Spleen (tissue), 11 donors: ENCODE results near the gene ATP6V1C2. TPM values are rescaled to one million over a fixed set of nuclear protein-coding genes. Genes with fewer than 3 reads are reported as not detected.

Experiments
- DNase-seq: peaks from one replicate; pipeline ENCODE4 v3.0.0-alpha.2; 2020
- H3K27ac ChIP-seq, 8 donors: fragments of 200-600 bp; sonication (generic) in 7 of 8; 1 replicate in 4 of 8; 2 replicates in 4 of 8; pipeline versions ENCODE4 v1.5.0 to v1.8.0; 2016 to 2021; ENCODE audit warnings: inconsistent platforms in 4 of 8, mild to moderate bottlenecking in 4 of 8, moderate library complexity in 1 of 8
- H3K27me3 ChIP-seq, 7 donors: fragments of 200-600 bp; sonication (generic) in 6 of 7; replicated peaks in 1 of 7; 1 replicate in 4 of 7; 2 replicates in 3 of 7; pipeline versions ENCODE4 v1.5.0 to v1.8.0; 2016 to 2021; ENCODE audit warnings: inconsistent platforms in 3 of 7, mild to moderate bottlenecking in 1 of 7
- H3K36me3 ChIP-seq, 6 donors: fragments of 200-600 bp; sonication (generic) in 5 of 6; 1 replicate in 4 of 6; 2 replicates in 2 of 6; pipeline versions ENCODE4 v1.5.0 to v1.8.0; 2016 to 2021; ENCODE audit warnings: inconsistent platforms in 2 of 6
- H3K4me1 ChIP-seq, 6 donors: fragments of 200-600 bp; sonication (generic) in 5 of 6; 1 replicate in 3 of 6; 2 replicates in 3 of 6; pipeline versions ENCODE4 v1.5.0 to v1.8.0; 2016 to 2021; ENCODE audit warnings: inconsistent platforms in 3 of 6
- H3K4me3 ChIP-seq, 8 donors: fragments of 200-600 bp; sonication (generic) in 7 of 8; 1 replicate in 4 of 8; 2 replicates in 4 of 8; pipeline versions ENCODE4 v1.5.0 to v1.8.0; 2016 to 2021; ENCODE audit warnings: inconsistent platforms in 4 of 8, mild to moderate bottlenecking in 4 of 8, moderate library complexity in 2 of 8
- H3K9me3 ChIP-seq, 8 donors: fragments of 200-600 bp; sonication (generic) in 7 of 8; 1 replicate in 4 of 8; 2 replicates in 4 of 8; pipeline versions ENCODE4 v1.5.0 to v1.8.0; 2016 to 2021; ENCODE audit warnings: inconsistent platforms in 4 of 8
- CTCF ChIP-seq, 11 experiments: fragments of 200-600 bp in 7 of 11; fragments of 450-650 bp in 4 of 11; sonication (generic) in 4 of 11; IDR thresholded peaks in 8 of 11; conservative IDR thresholded peaks in 3 of 11; 1 replicate in 7 of 11; 2 replicates in 4 of 11; pipeline versions ENCODE4 v1.4.0 to v1.8.0; 2016 to 2021; ENCODE audit warnings: antibody characterized with exemption in 11 of 11, inconsistent platforms in 4 of 11, mild to moderate bottlenecking in 1 of 11
- POLR2A ChIP-seq, 3 donors: fragments of 450-650 bp; IDR thresholded peaks; one replicate each; pipeline ENCODE4 v1.5.1; 2017; ENCODE audit warnings: antibody characterized with exemption in 3 of 3, mild to moderate bottlenecking in 1 of 3
- POLR2AphosphoS5 ChIP-seq, 3 donors: sonication (generic); formaldehyde crosslinking; IDR thresholded peaks; one replicate each; pipeline ENCODE4 v1.5.1; 2017; ENCODE audit warnings: antibody characterized with exemption in 3 of 3
- WGBS, 5 donors: extraction: QIAGEN DNeasy Blood & Tissue Kit in 3 of 5; methylation state at CpG; one replicate each; pipeline versions ENCODE4 v1.1.5 to v1.1.7; 2013 to 2018; 5-methylcytosine and 5-hydroxymethylcytosine counted together
- intact Hi-C: fragments of 100-400 bp; cut with DNase I; formaldehyde crosslinking; loops from one replicate; pipeline ENCODE4 v1.15.0; 2023; ENCODE audit warnings: low total_unique reads
- polyA plus RNA-seq, 3 donors: library from polyadenylated mRNA; stranded (reverse); fragments of 200-250 nt; gene quantifications; one replicate each; pipeline ENCODE4 v1.2.1, GENCODE V29; 2013
- total RNA-seq, 7 donors: library from RNA; depleted of rRNA in 3 of 7; stranded (reverse); fragments of >200 nt in 3 of 7; fragmentation: NEBNext Ultra II Directional in 4 of 7; extraction: Animal tissue kit (Norgen Biotek cat#: 25700) in 4 of 7; gene quantifications; one replicate each; pipeline versions ENCODE4 v1.1.0 to v1.2.1, GENCODE V29; 2016 to 2021
- donor health status: healthy with polysubstance abuse.
- donor health status: DM: no; HTN: no; CAD: no; lungs with moderate emphysema.
- donor health status: DM: no; HTN: no; CAD: no.
- donor health status: Bipolar disorder and iron deficiency.
- donor health status: healthy.
- donor health status: DM: no; HTN: no; CAD: no.
- donor health status: DM: yes; HTN: yes; CAD: no.

The ATP6V1C2 gene
- total and polyA plus RNA-seq, 10 donors = 0.23 to 9.2 (median 0.54) TPM; not detected in 3

GRCh38 chr2:10720306-10720705 is 1.1 kb upstream of the ATP6V1C2 start:
- intact Hi-C loops = no loop called here
- no peak for TF ChIP-seq POLR2A (IDR thresholded peaks at IDR 0.05)
- TF ChIP-seq POLR2AphosphoS5 (IDR thresholded peaks at IDR 0.05) = no peak
- no peak for TF ChIP-seq CTCF (IDR thresholded peaks at IDR 0.05 in 8 of 11, conservative IDR thresholded peaks at IDR 0.05 in 3 of 11)
- no peak for DNase-seq
- H3K36me3 ChIP-seq = no peaks in the 10 kb centered on the region
- WGBS, 5 donors = 63 to 75% (median 67%) methylated on average over 7 of the region's 7 CpGs
- H3K27ac ChIP-seq = no peak overlapping the region
- H3K4me1 ChIP-seq = peaks cover 0 to 25% (median 19%) of the 10 kb centered on the region in 6 donors
- H3K4me3 ChIP-seq = no peak overlapping the region
- H3K27me3 ChIP-seq = peaks cover 0 to 66% (median 38%) of the 10 kb centered on the region in 7 donors
- H3K9me3 ChIP-seq = no peaks in the 10 kb centered on the region

- no peak for TF ChIP-seq POLR2A (IDR thresholded peaks at IDR 0.05)
- TF ChIP-seq POLR2AphosphoS5 (IDR thresholded peaks at IDR 0.05) = no peak
- WGBS, 5 donors = 3 to 12% (median 7%) methylated on average over 17 to 39 of the region's 39 CpGs
- DNase-seq = no peak
These were observed 459 bp upstream of the ATP6V1C2 start for GRCh38 chr2:10720947-10721395.

DNA sequence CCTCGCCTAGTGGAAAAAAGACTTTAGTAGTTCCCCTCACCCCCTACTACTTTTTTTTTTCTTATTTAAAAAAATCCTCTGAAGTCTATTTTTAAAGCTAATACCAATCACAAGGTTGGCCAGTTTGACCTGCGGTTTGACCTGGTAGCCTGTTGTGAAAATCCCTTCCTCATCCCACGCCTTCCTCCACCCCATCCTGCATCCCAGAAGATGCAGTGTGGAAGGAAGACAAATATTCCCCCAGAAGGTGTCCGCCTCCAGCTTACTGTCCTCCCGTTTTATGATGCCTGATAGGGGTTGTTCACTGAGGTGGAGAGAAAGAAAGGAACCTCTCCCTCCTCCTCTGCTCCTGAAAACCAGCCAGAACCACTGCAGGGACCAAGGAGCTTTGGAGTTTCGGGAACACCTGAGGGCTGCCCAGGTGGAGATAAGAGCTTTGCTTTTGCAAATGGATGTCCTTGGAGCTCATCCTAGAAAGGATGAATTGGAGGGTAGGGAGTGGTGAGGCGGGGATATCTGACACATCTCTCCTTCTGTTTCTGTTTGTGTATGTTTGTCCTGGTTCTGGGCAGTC is 909 bp downstream of the ATP6V1C2 start:
- no peak overlapping the region for H3K27ac ChIP-seq
- H3K9me3 ChIP-seq = no peaks in the 10 kb centered on the region
- TF ChIP-seq POLR2AphosphoS5 (IDR thresholded peaks at IDR 0.05) = no peak
- TF ChIP-seq POLR2A (IDR thresholded peaks at IDR 0.05) = no peak
- TF ChIP-seq CTCF (IDR thresholded peaks at IDR 0.05 in 8 of 11, conservative IDR thresholded peaks at IDR 0.05 in 3 of 11) = no peak
- WGBS, 5 donors = 24 to 29% (median 28%) methylated on average over 7 of the region's 7 CpGs
- DNase-seq = no peak
- H3K36me3 ChIP-seq = no peaks in the 10 kb centered on the region
- peaks cover 0 to 80% (median 38%) of the 10 kb centered on the region in 7 donors for H3K27me3 ChIP-seq
- peaks cover 0 to 25% (median 19%) of the 10 kb centered on the region in 6 donors for H3K4me1 ChIP-seq
- intact Hi-C loops = no loop called here
- peak overlapping the region in 7 of 8 donors; percentile 38 to 74 (median 46) for H3K4me3 ChIP-seq

More at GRCh38 chr2:10720947-10721395, 459 bp upstream of the ATP6V1C2 start:
- Histone ChIP-seq H3K4me1 (peaks cover 0 to 25% (median 19%) of the 10 kb centered on the region in 6 donors), H3K27ac (no peak overlapping the region), H3K9me3 (no peaks in the 10 kb centered on the region), H3K27me3 (peaks cover 0 to 72% (median 38%) of the 10 kb centered on the region in 7 donors), H3K4me3 (peak overlapping the region; percentile 14 to 74 (median 44)), H3K36me3 (no peaks in the 10 kb centered on the region)
- intact Hi-C loops = no loop called here

- Histone ChIP-seq H3K27ac (no peak overlapping the region), H3K27me3 (no peaks in the 10 kb centered on the region), H3K36me3 (no peaks in the 10 kb centered on the region), H3K4me3 (no peak overlapping the region), H3K9me3 (no peaks in the 10 kb centered on the region), H3K4me1 (no peaks in the 10 kb centered on the region)
- 51 to 66% (median 58%) methylated on average over 9 of the region's 9 CpGs for WGBS, 5 donors
- intact Hi-C loops = no loop called here
- TF ChIP-seq POLR2A (IDR thresholded peaks at IDR 0.05) = no peak
- no peak for TF ChIP-seq POLR2AphosphoS5 (IDR thresholded peaks at IDR 0.05)
- TF ChIP-seq CTCF (IDR thresholded peaks at IDR 0.05 in 8 of 11, conservative IDR thresholded peaks at IDR 0.05 in 3 of 11) = no peak
- no peak for DNase-seq
These were observed 11.6 kb downstream of the ATP6V1C2 start for GRCh38 chr2:10732924-10733565.
